BE2C (cell line): ENCODE data around the gene KCNH1.
"Not testable (repeated sequence)": the region's sequence is repeated elsewhere in the genome, so short reads cannot be mapped to it uniquely, and the experiment has no call there.

ENCODE experiments used
- DNase-seq: peaks from one replicate; pipeline ENCODE4 v3.0.0-alpha.2; 2020
- H3K27me3 ChIP-seq: fragments of 250-450 bp; sonication (Bioruptor Pico); 2 replicates; pipeline ENCODE4 v1.5.1; 2020; ENCODE audit warnings: mild to moderate bottlenecking
- H3K36me3 ChIP-seq: fragments of 250-450 bp; sonication (Bioruptor Pico); 2 replicates; pipeline ENCODE4 v1.5.1; 2020; ENCODE audit warnings: mild to moderate bottlenecking
- H3K4me1 ChIP-seq: fragments of 250-450 bp; sonication (Bioruptor Pico); 2 replicates; pipeline ENCODE4 v1.5.1; 2020
- H3K4me3 ChIP-seq: 2 replicates; pipeline ENCODE4 v1.5.1; 2011; ENCODE audit warnings: low read depth, low read length
- H3K9me3 ChIP-seq: fragments of 250-450 bp; sonication (Bioruptor Pico); 2 replicates; pipeline ENCODE4 v1.5.1; 2020
- TF ChIP-seq, protein P1 (sequence below): IDR thresholded peaks from 2 replicates; pipeline ENCODE4 v1.5.1; 2012; ENCODE audit warnings: mild to moderate bottlenecking, low read depth, low read length

KCNH1 gene

DNA sequence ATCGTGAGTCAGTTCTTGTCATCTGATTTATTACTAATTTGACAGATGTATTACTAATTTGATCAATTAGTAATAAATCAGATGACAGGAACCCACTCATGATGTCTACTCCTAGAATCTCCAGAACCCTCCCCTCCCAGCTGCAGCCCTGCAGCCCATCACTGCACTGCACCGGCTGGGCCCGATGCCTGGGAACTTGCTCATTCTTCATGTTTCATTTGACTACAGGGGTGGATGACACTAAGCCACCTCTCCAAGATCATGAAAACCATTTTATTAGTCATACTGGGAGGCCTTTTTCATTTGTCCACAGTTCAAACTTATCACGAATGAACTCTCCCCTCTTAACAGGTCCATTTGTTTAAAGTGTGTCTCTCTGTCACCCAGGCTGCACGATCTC, 41.0 kb downstream of the KCNH1 start:
- Histone ChIP-seq H3K4me1 (no peaks in the 10 kb centered on the region), H3K27me3 (no peaks in the 10 kb centered on the region), H3K9me3 (no peaks in the 10 kb centered on the region), H3K36me3 (no peaks in the 10 kb centered on the region), H3K4me3 (no peak overlapping the region)
- peak; percentile 33 for DNase-seq
- TF ChIP-seq, protein P1, sequence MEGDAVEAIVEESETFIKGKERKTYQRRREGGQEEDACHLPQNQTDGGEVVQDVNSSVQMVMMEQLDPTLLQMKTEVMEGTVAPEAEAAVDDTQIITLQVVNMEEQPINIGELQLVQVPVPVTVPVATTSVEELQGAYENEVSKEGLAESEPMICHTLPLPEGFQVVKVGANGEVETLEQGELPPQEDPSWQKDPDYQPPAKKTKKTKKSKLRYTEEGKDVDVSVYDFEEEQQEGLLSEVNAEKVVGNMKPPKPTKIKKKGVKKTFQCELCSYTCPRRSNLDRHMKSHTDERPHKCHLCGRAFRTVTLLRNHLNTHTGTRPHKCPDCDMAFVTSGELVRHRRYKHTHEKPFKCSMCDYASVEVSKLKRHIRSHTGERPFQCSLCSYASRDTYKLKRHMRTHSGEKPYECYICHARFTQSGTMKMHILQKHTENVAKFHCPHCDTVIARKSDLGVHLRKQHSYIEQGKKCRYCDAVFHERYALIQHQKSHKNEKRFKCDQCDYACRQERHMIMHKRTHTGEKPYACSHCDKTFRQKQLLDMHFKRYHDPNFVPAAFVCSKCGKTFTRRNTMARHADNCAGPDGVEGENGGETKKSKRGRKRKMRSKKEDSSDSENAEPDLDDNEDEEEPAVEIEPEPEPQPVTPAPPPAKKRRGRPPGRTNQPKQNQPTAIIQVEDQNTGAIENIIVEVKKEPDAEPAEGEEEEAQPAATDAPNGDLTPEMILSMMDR, result no peak

DNA sequence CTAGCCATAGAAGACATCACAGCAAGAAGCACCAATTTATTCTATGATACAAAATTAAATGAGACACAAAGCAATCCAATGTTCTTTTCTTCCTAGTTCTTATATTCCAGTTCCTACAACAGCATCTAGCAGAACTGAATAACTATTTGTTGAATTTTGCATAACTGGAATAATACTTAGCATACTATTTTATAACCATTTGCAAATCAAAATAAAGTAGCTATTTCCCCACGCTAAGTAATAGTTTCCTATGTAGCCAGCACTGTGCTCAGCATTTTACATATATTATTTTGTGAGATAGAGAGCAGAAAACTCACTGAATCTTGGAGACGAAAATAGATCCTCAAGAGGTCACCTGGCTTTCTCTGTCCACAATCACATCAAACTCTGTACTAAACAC, 42.1 kb downstream of the KCNH1 start:
- TF ChIP-seq, protein P1, result no peak
- no peak overlapping the region for H3K4me3 ChIP-seq
- no peaks in the 10 kb centered on the region for H3K27me3 ChIP-seq

DNA sequence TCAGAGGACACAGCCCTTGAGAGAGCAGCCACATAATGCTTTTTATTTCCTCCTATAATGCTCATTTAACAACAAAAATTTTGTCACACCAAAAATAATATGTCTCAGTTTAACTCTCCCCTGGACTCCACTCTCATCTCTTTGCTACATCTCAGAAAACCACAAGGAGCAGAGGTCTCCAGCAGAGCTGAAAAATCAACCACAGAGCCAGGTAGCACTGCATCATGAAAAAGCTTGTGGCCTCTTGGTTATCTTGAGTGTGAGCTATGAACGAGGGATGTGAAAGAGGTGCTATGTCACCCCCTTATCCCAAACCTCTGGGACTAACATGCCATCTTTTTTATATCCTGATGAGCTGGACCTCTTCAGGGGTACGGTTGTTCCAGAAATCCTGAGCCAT, 44.4 kb downstream of the KCNH1 start:
- no peaks in the 10 kb centered on the region for H3K27me3 ChIP-seq
- no peaks in the 10 kb centered on the region for H3K36me3 ChIP-seq
- TF ChIP-seq, protein P1, result no peak
- H3K4me1 ChIP-seq, result no peaks in the 10 kb centered on the region
- no peaks in the 10 kb centered on the region for H3K9me3 ChIP-seq
- DNase-seq, result no peak
- H3K4me3 ChIP-seq, result no peak overlapping the region

More for the DNA sequence above, 42.1 kb downstream of the KCNH1 start:
- H3K9me3 ChIP-seq, result no peaks in the 10 kb centered on the region
- DNase-seq, result no peak
- H3K36me3 ChIP-seq, result no peaks in the 10 kb centered on the region
- H3K4me1 ChIP-seq, result no peaks in the 10 kb centered on the region

DNA sequence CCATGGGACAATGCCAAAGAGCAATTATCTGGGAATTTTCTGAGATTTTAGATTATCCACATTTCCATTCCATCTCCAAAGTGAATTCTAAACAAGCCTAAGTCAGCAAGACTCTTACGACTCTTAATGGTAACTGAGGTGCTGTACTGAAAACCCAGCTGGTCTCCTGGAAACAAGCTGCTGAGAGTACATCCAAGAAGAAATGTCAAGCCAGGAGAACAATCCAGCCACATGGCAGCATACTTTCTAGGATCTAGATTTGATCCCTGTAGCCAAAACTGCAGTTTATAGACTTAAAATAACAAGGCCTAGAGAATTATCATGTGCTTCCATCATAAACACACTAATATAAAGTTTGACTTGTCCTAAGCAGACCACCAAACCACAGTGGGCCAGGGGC, 45.8 kb downstream of the KCNH1 start:
- Histone ChIP-seq H3K4me3 (no peak overlapping the region), H3K4me1 (no peaks in the 10 kb centered on the region), H3K9me3 (no peaks in the 10 kb centered on the region), H3K27me3 (no peaks in the 10 kb centered on the region), H3K36me3 (no peaks in the 10 kb centered on the region)
- DNase-seq, result no peak
- TF ChIP-seq, protein P1, result no peak

DNA sequence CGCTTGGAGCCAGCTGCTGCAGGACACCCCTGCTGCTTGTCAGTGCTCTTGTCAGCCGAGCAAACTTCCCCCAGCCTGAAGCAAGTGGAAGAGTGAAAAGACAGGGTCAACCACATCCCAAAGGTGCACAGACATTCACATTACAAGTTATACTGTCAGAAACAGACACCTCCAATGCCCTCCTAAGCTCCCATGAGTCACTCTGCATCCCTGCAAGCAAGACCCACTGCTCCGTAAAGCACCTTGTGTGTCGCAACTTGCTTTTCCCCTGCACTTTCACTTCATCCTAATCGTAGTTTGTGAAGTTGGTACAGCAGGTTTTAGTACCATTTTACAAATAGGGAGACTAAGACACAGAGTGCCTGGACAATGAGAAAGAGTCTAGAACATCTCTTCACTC, 51.1 kb downstream of the KCNH1 start:
- no peak overlapping the region for H3K4me3 ChIP-seq

DNA sequence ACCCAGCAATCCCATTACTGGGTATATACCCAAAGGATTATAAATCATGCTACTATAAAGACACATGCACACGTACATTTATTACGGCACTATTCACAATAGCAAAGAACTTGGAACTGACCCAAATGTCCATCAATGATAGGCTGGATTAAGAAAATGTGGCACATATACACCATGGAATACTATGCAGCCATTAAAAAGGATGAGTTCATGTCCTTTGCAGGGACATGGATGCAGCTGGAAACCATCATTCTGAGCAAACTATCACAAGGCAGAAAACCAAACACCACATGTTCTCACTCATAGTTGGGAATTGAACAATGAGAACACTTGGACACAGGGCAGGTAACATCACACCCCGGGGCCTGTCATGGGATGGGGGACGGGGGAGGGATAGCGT, 52.5 kb downstream of the KCNH1 start:
- not testable (repeated sequence) for H3K9me3 ChIP-seq, H3K4me3 ChIP-seq, H3K27me3 ChIP-seq, DNase-seq, H3K4me1 ChIP-seq, H3K36me3 ChIP-seq

More for the DNA sequence above, 51.1 kb downstream of the KCNH1 start:
- Histone ChIP-seq H3K9me3 (no peaks in the 10 kb centered on the region; the same call in 1 of the 2 replicates), H3K4me1 (no peaks in the 10 kb centered on the region), H3K27me3 (no peaks in the 10 kb centered on the region), H3K36me3 (no peaks in the 10 kb centered on the region)
- TF ChIP-seq, protein P1, result no peak
- no peak for DNase-seq

GRCh38 chr1:211068976-211069375, 65.0 kb downstream of the KCNH1 start:
- no peaks in the 10 kb centered on the region for H3K36me3 ChIP-seq
- DNase-seq, result no peak
- TF ChIP-seq, protein P1, result no peak
- no peaks in the 10 kb centered on the region for H3K9me3 ChIP-seq
- H3K4me3 ChIP-seq, result no peak overlapping the region
- no peaks in the 10 kb centered on the region for H3K27me3 ChIP-seq
- H3K4me1 ChIP-seq, result no peaks in the 10 kb centered on the region
